SK-N-MC (cell line): Measurements from ENCODE around the gene ATG5.

Experiments
- EZH2 ChIP-seq: fragments of 200-600 bp; sonication (generic); IDR thresholded peaks from one replicate; pipeline ENCODE4 v1.6.1; 2017; ENCODE audit warnings: antibody characterized with exemption
- FOXP2 ChIP-seq: optimal IDR thresholded peaks from 2 replicates; pipeline ENCODE3; 2011; ENCODE audit warnings: mild to moderate bottlenecking, moderate library complexity; ENCODE audit not compliant: insufficient read depth; ENCODE audit errors: extremely low read length, control extremely low read depth
- POLR2AphosphoS5 ChIP-seq: IDR thresholded peaks from 2 replicates; pipeline ENCODE4 v1.6.1; 2012; ENCODE audit warnings: mild to moderate bottlenecking, low read depth, low read length, borderline replicate concordance

DNA sequence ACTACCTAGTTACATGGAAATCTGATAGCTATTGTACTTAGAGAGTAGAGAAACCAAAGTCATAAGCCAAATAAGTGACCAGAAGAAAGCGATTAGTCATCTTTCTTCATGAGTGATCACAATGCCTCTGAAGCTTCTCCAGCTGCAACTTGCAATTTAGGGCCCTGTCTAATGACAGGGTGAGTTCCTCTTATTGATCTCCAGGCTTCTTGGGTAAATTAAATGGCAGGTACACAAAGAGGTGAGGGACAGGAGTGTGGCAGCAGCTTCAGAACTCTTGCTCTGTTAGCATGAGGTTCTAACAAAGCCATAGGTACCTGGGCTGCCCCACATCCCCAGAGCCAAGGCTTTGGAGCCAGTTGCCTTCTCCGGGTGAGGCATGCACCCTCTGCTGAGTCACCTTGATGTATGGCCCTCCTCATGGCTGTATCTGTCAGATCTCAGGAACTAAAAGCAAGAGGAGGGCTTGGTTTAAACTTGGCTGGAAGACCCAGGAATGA lies 178.7 kb downstream of the ATG5 start:
- no peak for TF ChIP-seq FOXP2
- no peak for TF ChIP-seq POLR2AphosphoS5
- no peak for TF ChIP-seq EZH2
